Type B pancreatic cell (in vitro differentiated cells): ENCODE data around the gene COL26A1. TPM values are rescaled to one million over a fixed set of nuclear protein-coding genes. Genes with fewer than 3 reads are reported as not detected.
A peak's percentile ranks its signal among the peaks of the same experiment; 100 is the strongest.

ENCODE experiments used
- DNase-seq: peaks from one replicate; pipeline ENCODE4 v3.0.0; 2021; ENCODE audit warnings: mixed read lengths; ENCODE audit not compliant: unreplicated experiment; ENCODE audit errors: extremely low spot score
- H3K27ac Mint-ChIP-seq: 2 replicates; pipeline ENCODE4 v1.8.0; 2021; ENCODE audit warnings: mild to moderate bottlenecking, mixed read lengths
- H3K27me3 Mint-ChIP-seq: 2 replicates; pipeline ENCODE4 v1.8.0; 2021; ENCODE audit warnings: mixed read lengths
- H3K36me3 Mint-ChIP-seq: 2 replicates; pipeline ENCODE4 v1.8.0; 2021; ENCODE audit warnings: mixed read lengths
- H3K4me1 Mint-ChIP-seq: one replicate; pipeline ENCODE4 v1.8.0; 2021; ENCODE audit warnings: mixed read lengths; ENCODE audit not compliant: unreplicated experiment
- H3K4me3 Mint-ChIP-seq: 2 replicates; pipeline ENCODE4 v1.8.0; 2021; ENCODE audit warnings: mild to moderate bottlenecking, mixed read lengths
- H3K9me3 Mint-ChIP-seq: 2 replicates; pipeline ENCODE4 v1.8.0; 2021; ENCODE audit warnings: mixed read lengths
- CTCF ChIP-seq: fragments of 200-600 bp; sonication (generic); conservative IDR thresholded peaks from 2 replicates; pipeline ENCODE4 v1.5.0; 2021; ENCODE audit warnings: antibody characterized with exemption, mild to moderate bottlenecking
- total RNA-seq: library from RNA; stranded (reverse); gene quantifications from 2 replicates; pipeline ENCODE4 v1.2.1, GENCODE V29; 2021; ENCODE audit warnings: low replicate concordance

Gene COL26A1
- total RNA-seq, 1 donor from 2014 or later = 47.9 TPM

- H3K27ac Mint-ChIP-seq = no peak overlapping the region
- no peak overlapping the region for H3K4me3 Mint-ChIP-seq
- no peaks in the 10 kb centered on the region for H3K9me3 Mint-ChIP-seq
- no peak for TF ChIP-seq CTCF
- H3K36me3 Mint-ChIP-seq = peaks cover 5% of the 10 kb centered on the region
- no peaks in the 10 kb centered on the region for H3K4me1 Mint-ChIP-seq
- H3K27me3 Mint-ChIP-seq = no peaks in the 10 kb centered on the region
- DNase-seq = no peak
These were observed 181.2 kb downstream of the COL26A1 start for GRCh38 chr7:101543846-101544245.

- Mint-ChIP-seq H3K27ac (no peak overlapping the region), H3K4me1 (no peaks in the 10 kb centered on the region), H3K4me3 (no peak overlapping the region), H3K36me3 (peaks cover 5% of the 10 kb centered on the region), H3K9me3 (no peaks in the 10 kb centered on the region), H3K27me3 (no peaks in the 10 kb centered on the region)
- DNase-seq = no peak
- TF ChIP-seq CTCF = no peak
These were observed 182.9 kb downstream of the COL26A1 start for GRCh38 chr7:101545441-101546190.

- DNase-seq = no peak
- no peaks in the 10 kb centered on the region for H3K27me3 Mint-ChIP-seq
- H3K4me3 Mint-ChIP-seq = no peak overlapping the region
- no peak overlapping the region for H3K27ac Mint-ChIP-seq
- TF ChIP-seq CTCF = no peak
- peaks cover 5% of the 10 kb centered on the region for H3K36me3 Mint-ChIP-seq
- no peaks in the 10 kb centered on the region for H3K9me3 Mint-ChIP-seq
- no peaks in the 10 kb centered on the region for H3K4me1 Mint-ChIP-seq
These were observed 183.7 kb downstream of the COL26A1 start for GRCh38 chr7:101546308-101546936.

- no peaks in the 10 kb centered on the region for H3K4me1 Mint-ChIP-seq
These were observed 184.6 kb downstream of the COL26A1 start for GRCh38 chr7:101547022-101547915.

More at GRCh38 chr7:101547022-101547915, 184.6 kb downstream of the COL26A1 start:
- H3K9me3 Mint-ChIP-seq = no peaks in the 10 kb centered on the region
- H3K27me3 Mint-ChIP-seq = no peaks in the 10 kb centered on the region
- peaks cover 5% of the 10 kb centered on the region for H3K36me3 Mint-ChIP-seq
- H3K27ac Mint-ChIP-seq = peak overlapping the region; percentile 33
- H3K4me3 Mint-ChIP-seq = no peak overlapping the region
- TF ChIP-seq CTCF = no peak
- no peak for DNase-seq
